Tibial artery (tissue), 4 donors: ENCODE data around the gene GLP2R.

ENCODE experiments used
- DNase-seq, 2 donors: peaks; one replicate each; pipeline ENCODE4 v3.0.0-alpha.2; 2019
- H3K27ac ChIP-seq, 2 donors: fragments of 200-600 bp; sonication (generic) in 1 of 2; 1 replicate in 1 of 2; 2 replicates in 1 of 2; pipeline ENCODE4 v1.5.1; 2018 to 2019; ENCODE audit warnings: mild to moderate bottlenecking in 1 of 2
- H3K27me3 ChIP-seq, 2 donors: fragments of 200-600 bp; sonication (generic) in 1 of 2; one replicate each; pipeline versions ENCODE4 v1.5.1 to v1.6.0; 2016 to 2019
- H3K36me3 ChIP-seq, 3 donors: fragments of 200-600 bp; sonication (generic) in 2 of 3; one replicate each; pipeline ENCODE4 v1.5.1; 2016 to 2019; ENCODE audit warnings: mild to moderate bottlenecking in 2 of 3
- H3K4me1 ChIP-seq, 4 donors: fragments of 200-600 bp; sonication (generic) in 2 of 4; 1 replicate in 3 of 4; 2 replicates in 1 of 4; pipeline ENCODE4 v1.5.1; 2016 to 2019
- H3K4me3 ChIP-seq, 2 donors: fragments of 200-600 bp; sonication (generic) in 1 of 2; 1 replicate in 1 of 2; 2 replicates in 1 of 2; pipeline ENCODE4 v1.5.1; 2018 to 2019; ENCODE audit warnings: mild to moderate bottlenecking in 2 of 2
- H3K9me3 ChIP-seq, 3 donors: fragments of 200-600 bp; sonication (generic) in 1 of 3; one replicate each; pipeline ENCODE4 v1.5.1; 2016 to 2019
- CTCF ChIP-seq, 2 experiments: fragments of 200-600 bp in 1 of 2; fragments of 450-650 bp in 1 of 2; IDR thresholded peaks; one replicate each; pipeline ENCODE4 v1.5.1; 2017 to 2019; ENCODE audit warnings: antibody characterized with exemption in 2 of 2, mild to moderate bottlenecking in 1 of 2, moderate library complexity in 1 of 2
- intact Hi-C: fragments of 100-400 bp; cut with DNase I; formaldehyde crosslinking; loops from one replicate; pipeline ENCODE4 v1.15.0; 2023; ENCODE audit warnings: low total_unique reads

The GLP2R gene

GRCh38 chr17:9868552-9868951 is 42.8 kb downstream of the GLP2R start:
- DNase-seq, result no peak
- intact Hi-C loops, result no loop called here
- H3K36me3 ChIP-seq, result no peaks in the 10 kb centered on the region
- H3K9me3 ChIP-seq, result no peaks in the 10 kb centered on the region
- H3K27ac ChIP-seq, result no peak overlapping the region
- no peaks in the 10 kb centered on the region for H3K4me1 ChIP-seq
- no peak overlapping the region for H3K4me3 ChIP-seq
- H3K27me3 ChIP-seq, result no peaks in the 10 kb centered on the region
- TF ChIP-seq CTCF (IDR thresholded peaks at IDR 0.05), result no peak

DNA sequence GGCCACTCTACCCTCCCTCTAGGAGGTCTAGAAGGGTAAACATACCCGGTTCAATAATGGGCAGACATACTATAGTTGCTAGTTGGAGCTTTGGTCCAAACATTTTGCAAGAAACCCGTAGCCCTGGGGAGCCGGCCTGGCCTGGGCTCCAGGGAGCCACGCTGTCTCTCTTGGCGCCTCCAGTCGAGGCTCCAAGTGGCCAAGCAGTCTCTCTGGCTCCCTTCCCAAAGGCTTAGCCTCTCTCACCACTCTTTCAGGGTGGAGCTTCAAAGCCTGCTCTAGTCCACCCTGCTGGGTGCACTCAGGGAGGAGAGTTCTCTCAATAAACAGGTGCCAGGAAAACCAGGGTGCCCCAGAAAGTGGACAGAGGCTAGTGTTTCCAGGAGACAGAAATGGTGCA is 47.1 kb downstream of the GLP2R start:
- no peaks in the 10 kb centered on the region for H3K9me3 ChIP-seq

DNA sequence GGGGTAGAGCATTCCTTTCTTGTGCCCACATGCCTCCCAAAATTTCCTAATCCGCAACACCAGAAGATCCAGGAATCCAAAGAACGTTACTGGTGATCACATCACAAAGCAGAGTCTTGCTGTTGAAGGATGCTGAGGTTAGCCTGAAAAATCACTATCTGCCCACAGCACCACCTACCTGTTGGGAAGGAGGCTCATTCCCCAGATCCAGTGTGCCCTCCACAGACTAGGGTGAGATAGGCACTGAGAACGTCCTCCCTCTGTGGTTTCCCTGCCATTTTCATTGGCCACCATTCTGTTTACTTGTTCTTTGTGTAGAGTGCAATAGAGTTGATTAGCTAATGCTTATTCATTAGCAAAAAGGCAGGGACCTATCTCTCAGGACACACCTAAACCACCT is 49.0 kb downstream of the GLP2R start:
- DNase-seq, result no peak
- Histone ChIP-seq H3K36me3 (no peaks in the 10 kb centered on the region), H3K9me3 (no peaks in the 10 kb centered on the region), H3K4me3 (no peak overlapping the region), H3K27me3 (no peaks in the 10 kb centered on the region), H3K4me1 (peaks cover 0 to 14% (median 0%) of the 10 kb centered on the region in 4 donors), H3K27ac (peak overlapping the region in 1 of 2 donors; percentile 20)
- TF ChIP-seq CTCF (IDR thresholded peaks at IDR 0.05), result no peak
- intact Hi-C loops, result no loop called here

More for the DNA sequence above, 47.1 kb downstream of the GLP2R start:
- Histone ChIP-seq H3K27me3 (no peaks in the 10 kb centered on the region), H3K36me3 (no peaks in the 10 kb centered on the region), H3K4me3 (no peak overlapping the region), H3K27ac (no peak overlapping the region), H3K4me1 (peaks cover 0 to 14% (median 0%) of the 10 kb centered on the region in 4 donors)
- no peak for TF ChIP-seq CTCF (IDR thresholded peaks at IDR 0.05)
- intact Hi-C loops, result no loop called here
- peak; percentile 35 to 71 for DNase-seq

DNA sequence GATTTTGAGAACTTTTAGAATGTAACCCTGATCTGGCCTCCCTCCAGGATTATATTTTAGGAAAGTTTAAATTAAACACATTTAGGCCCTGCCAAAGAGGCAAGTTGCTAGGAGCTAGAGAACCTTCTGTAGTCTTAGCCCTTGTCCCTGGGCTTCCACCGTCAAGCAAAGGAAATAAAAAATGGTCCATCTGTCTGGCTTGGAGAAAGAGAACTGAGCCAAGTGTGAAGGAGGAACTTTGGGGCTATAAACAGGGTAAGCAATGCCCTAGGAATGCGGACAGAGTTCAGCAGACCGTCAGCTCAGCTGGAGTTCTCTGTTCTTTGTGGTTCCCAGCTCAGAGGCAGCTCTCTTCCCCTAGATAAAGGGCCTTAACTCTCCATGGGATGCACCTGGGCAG is 49.7 kb downstream of the GLP2R start:
- peak overlapping the region; percentile 20 to 23 for H3K27ac ChIP-seq
- intact Hi-C loops, result no loop called here
- H3K9me3 ChIP-seq, result no peaks in the 10 kb centered on the region

DNA sequence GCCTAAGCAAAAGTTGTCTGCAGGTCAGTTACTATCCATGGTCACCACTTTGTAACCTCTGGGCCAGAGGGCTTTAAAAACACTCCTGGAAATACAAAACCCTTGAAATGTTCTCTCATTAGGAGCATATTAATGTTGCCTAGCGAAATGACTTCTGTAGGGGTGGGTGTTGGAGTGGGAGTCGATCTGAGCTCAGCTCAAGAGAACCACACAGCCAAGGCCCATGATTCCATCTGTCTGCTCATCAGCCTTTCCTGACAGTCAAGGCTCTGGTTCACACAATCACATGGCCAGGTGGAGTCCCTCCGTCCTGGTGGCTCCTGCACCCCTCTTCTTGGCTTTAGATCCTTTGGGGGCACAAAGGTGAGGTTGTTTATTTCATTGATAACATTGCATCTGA is 52.6 kb downstream of the GLP2R start:
- Histone ChIP-seq H3K9me3 (peaks cover 0 to 12% (median 8%) of the 10 kb centered on the region in 3 donors), H3K4me3 (no peak overlapping the region), H3K4me1 (peaks cover 0 to 14% (median 0%) of the 10 kb centered on the region in 4 donors), H3K27ac (no peak overlapping the region), H3K36me3 (no peaks in the 10 kb centered on the region), H3K27me3 (no peaks in the 10 kb centered on the region)
- TF ChIP-seq CTCF (IDR thresholded peaks at IDR 0.05), result no peak
- intact Hi-C loops, result no loop called here
- no peak for DNase-seq

More for the DNA sequence above, 49.7 kb downstream of the GLP2R start:
- H3K36me3 ChIP-seq, result no peaks in the 10 kb centered on the region
- H3K4me1 ChIP-seq, result peaks cover 0 to 14% (median 0%) of the 10 kb centered on the region in 4 donors
- TF ChIP-seq CTCF (IDR thresholded peaks at IDR 0.05), result no peak
- H3K4me3 ChIP-seq, result no peak overlapping the region
- DNase-seq, result no peak
- no peaks in the 10 kb centered on the region for H3K27me3 ChIP-seq
